Activated CD4-positive, alpha-beta T cell treated with anti-CD3 and anti-CD28 coated beads for 1 hour (primary cell): ENCODE data around the gene EPB41L4A.
"Not testable (repeated sequence)": the region's sequence is repeated elsewhere in the genome, so short reads cannot be mapped to it uniquely, and the experiment has no call there.

Source experiments
- DNase-seq: peaks from one replicate; pipeline ENCODE4 v3.0.0-alpha.2; 2020

The EPB41L4A gene

DNA sequence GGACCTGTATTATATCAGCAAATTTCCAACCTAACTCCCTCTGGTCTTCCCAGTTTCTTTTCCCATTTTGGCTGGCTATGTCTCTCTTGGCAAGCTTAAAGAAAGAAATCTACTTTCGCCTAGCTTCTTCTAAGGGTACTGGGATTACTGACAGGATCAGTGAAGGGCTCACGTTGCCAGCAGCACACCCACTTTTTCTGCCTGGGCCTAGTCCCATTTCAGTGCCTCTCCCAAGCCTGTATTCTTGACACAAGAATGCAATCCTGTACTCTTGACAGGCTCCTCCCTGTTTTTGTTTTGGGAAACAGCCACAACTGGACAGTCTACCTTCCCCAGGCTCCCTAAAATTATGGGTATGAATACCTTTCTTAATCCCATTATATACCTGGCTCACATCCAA lies 170.5 kb downstream of the EPB41L4A start:
- DNase-seq: no peak

DNA sequence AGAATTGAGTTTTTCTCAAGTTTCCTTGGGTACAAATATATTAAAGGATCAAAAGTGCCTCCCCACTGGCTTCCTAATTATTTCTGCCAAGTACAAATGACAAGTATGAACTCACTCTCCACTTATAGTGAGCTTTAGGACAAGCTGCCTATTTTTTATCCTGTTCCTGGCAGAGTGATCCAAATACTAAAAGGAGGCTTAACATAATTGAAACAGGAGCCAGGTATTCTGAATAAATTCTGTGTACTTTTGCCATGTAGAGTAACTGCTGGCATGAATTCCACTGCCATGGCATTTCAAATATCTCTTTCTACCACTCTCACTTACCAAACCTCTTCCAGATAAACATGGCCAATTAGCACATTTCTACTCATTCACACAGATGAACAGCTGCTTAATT lies 171.1 kb downstream of the EPB41L4A start:
- DNase-seq: no peak

GRCh38 chr5:112245656-112246055 lies 173.4 kb downstream of the EPB41L4A start:
- no peak for DNase-seq

- no peak for DNase-seq
These were observed 179.1 kb downstream of the EPB41L4A start for GRCh38 chr5:112239996-112240395.

DNA sequence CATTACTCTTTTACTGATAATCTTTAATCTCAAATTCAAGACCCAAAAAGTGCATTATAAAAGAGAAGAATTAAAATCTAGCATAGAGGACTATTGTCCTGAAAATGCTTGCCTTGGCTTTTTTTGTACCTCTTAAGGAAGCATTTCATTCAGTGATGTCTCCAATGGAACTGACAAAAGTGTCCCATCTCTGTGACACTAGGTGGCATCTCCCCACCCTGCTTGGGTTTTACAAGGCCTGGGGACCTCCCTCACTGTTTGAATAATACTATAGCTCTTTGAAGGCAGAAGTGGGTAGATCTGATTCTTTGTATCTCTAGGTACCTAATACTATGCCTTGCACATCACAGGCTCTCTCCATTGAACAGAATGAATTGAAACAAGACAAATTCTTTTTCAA lies 180.6 kb downstream of the EPB41L4A start:
- no peak for DNase-seq

DNA sequence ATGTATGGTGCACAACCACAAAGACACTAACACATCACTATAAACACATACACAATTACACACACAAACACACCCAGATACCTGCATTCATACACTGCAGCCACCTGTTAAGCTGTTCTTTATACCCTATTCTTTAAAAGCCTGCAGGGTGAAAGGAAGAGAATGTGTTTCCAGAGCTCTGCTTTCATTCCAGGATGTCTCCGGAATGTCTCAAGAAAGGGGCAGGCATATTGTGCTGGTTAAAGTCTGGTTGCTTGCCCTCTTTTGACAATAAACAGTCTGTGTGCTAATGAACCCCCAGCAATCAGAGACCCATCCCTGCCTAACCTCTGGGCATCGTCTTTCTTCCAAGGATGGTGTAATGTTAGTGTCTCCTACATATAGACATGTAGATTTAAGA lies 181.6 kb downstream of the EPB41L4A start:
- DNase-seq: no peak

GRCh38 chr5:112234000-112234399 lies 185.1 kb downstream of the EPB41L4A start:
- DNase-seq: no peak

DNA sequence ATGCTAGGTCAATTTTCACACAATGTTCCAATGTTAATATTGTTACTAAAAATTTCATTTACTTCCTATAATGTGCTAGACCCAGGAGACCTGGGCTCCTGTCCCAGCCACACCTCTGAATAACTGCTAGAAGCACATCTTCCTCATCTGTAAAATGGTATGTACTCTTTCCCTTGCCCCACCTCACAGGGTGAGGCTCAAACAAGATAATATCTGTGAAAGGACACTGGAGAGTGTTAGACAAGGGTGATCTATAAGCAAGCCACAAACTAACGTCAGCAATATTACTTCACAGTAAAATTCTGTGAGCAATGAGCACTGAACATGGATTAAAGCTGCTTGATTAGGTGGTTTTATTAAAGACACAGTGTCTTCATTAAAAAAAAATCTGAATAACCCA lies 186.4 kb downstream of the EPB41L4A start:
- no peak for DNase-seq

- DNase-seq: no peak
These were observed 188.5 kb downstream of the EPB41L4A start for GRCh38 chr5:112230606-112231005.

GRCh38 chr5:112228667-112229066 lies 190.4 kb downstream of the EPB41L4A start:
- no peak for DNase-seq

DNA sequence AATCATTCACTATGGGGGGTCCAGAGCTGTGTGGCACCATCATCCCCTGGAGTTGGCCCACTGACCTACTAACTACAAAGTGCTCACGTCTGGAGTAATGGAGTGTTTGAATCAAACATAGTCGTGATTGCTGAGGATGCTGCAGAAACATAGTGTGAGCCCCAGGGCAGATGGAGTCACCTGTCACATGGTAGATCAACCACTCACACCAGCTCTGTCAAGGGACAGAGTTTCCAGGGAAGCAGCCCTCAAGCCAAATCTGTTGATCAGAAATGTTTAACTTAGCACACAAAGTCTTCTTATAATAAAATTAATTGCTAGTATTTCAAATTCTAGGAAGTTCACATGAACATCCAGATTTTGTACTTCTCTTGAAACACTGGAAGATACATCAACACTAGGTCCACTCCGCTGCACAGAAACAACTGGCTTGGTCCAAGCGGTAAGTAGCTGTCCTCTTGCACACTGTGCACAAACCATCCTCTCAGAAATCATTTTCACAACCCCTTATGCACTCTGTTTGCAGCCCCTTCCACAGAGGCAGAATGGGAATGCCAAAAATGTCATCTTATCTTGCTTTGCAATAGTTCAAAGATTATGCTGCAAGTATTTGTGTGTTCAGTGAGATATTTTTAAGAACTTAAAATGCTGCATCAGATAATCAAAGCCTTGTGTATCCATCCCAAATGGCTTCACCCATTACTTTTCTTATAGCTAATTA lies 191.0 kb downstream of the EPB41L4A start:
- no peak for DNase-seq

DNA sequence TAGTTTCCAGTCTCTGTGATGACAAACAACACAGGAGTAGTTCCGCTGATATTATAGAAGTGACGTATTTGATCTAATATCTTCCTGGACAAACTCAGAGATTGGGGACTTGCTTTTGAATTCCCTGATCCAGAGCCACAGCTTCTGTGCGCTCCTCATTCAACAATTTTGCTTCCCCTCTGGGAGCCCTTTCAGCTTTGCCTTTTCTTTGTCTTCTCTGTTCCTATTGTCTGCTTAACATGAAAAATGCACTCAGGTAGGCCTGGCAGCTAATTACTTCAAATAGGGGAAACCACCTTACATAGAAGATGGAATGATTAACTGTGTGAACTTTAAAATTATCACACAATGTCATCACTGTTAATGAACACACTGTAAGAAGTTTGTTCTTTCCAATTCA lies 192.9 kb downstream of the EPB41L4A start:
- no peak for DNase-seq

- not testable (repeated sequence) for DNase-seq
These were observed 196.1 kb downstream of the EPB41L4A start for GRCh38 chr5:112222997-112223396.

GRCh38 chr5:112221128-112221527 lies 197.9 kb downstream of the EPB41L4A start:
- DNase-seq: no peak

GRCh38 chr5:112219000-112219399 lies 200.1 kb downstream of the EPB41L4A start:
- no peak for DNase-seq

- DNase-seq: no peak
These were observed 201.1 kb downstream of the EPB41L4A start for GRCh38 chr5:112217843-112218579.

DNA sequence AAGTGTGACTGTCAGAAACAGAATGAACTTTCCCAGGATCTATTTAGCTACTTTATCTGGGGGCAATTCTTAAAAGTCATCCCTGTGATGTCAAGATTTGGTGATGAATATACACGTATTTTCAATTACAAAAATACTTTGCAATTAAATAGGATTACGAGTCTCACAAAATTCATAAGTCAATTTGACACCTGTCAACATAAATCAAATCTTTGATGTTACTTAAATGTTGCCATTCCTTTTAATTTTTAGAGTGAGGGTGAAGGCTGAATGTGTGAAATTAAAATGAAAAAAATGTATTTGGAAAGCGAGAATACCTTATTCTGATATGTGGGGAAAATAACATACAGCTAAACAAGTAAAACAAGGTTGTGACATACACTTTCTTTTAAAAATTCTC lies 202.9 kb downstream of the EPB41L4A start:
- no peak for DNase-seq

DNA sequence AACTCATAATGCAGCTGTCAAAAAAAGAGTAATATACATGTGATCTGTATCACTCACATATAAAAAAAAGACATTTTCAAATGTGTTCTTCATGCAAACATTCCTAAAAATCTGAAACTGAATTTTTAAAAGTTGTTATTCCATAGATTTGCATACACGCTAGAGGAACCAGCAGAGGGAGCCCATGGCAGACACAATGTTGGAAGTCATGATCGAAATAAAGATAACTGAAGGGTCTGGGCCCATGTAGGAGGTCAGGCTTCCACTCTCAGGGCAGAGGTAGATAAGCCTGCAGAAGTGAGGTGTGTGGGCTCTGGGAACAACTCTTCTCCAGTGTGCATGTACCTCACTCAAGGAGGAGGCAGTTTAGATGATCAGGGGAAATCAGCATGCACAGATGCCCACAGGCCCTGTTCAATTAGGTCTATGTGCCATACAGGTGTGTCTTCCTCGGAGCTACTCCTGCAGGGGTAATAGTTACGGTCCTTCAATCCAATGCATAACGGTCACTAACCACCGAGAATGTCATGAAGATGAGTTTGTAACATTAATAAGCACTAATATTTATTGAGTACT lies 208.6 kb downstream of the EPB41L4A start:
- DNase-seq: no peak

DNA sequence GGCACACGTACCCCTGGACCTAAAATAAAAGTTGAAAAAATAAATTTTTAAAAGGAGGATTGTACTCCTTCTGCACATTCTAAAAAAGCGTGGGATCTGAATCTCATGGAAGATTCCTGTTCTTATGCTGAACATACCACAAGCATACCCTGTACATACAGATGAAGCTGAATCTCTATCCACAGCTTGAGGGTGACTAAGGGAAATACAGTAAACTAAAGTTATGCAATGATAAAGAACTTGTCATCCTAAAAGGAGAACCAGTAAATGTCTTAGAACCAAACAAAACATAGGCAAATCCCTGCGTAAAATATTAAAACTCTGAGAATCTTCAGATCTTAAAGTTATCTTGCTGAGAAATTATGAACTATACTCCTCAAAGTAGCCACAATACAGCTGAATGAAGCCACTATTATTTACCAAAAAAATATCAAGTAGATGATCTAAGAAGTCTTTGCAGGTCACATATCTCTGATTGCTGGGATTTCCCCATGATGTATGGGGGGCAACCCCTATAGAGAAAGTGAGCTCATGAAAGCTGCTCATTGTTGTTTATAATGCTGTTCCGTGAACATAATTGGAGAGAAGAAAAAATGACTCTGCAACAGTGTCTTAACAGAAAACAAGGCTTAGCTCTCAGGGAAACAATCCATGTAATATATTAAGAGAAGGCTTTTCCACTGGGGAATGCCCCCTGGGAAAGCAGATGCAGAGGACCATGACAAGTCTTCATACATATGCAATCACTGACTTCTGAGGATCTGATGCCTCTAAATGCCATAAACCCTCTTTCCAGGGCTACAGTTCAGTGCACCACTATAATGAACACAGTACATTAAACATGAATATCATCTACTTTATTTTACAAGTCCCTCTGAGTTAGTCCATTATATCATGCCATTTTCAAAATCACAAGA lies 210.1 kb downstream of the EPB41L4A start:
- DNase-seq: no peak

- DNase-seq: not testable (repeated sequence)
These were observed 210.9 kb downstream of the EPB41L4A start for GRCh38 chr5:112208195-112208594.

DNA sequence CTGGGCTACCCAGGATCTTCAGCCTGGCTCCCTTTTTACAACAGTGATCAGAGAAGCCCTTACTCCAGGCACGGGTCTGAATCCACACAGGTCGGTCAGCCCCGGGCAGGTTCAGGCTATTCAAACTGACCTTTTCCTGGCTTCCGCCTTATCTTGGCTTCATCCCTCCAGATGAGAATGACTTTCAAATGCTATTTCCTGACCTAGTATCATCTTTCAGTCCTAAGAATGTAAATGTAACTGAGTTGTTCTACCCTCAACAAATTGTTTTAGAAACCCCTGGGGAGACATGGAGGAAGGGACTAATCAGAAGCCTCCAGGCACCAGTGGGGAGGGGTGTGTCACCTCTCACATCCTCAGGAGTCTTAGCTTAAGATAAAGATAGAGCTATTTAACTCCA lies 213.2 kb downstream of the EPB41L4A start:
- DNase-seq: no peak

- DNase-seq: no peak
These were observed 215.8 kb downstream of the EPB41L4A start for GRCh38 chr5:112203229-112203628.

DNA sequence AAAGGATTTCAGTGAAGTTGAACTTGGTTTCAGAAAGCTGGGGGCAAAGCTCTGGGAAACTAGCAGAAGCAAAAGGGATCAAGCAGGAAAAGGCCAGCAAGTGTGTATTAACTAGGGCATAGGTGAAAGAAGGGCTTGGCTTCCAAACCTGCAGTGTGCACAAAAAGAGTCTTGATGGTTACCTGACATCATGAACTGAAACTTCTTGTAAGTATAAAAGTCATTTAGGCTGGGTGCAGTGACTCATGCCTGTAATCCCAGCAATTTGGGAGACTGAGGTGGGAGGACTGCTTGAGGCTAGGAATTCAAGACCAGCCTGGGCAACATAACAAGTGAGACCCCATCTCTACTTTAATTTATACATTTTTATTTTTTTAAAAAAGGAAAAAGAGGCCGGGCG lies 216.4 kb downstream of the EPB41L4A start:
- no peak for DNase-seq
